Measurements from ENCODE around the gene KCNT1.

The KCNT1 gene

DNA sequence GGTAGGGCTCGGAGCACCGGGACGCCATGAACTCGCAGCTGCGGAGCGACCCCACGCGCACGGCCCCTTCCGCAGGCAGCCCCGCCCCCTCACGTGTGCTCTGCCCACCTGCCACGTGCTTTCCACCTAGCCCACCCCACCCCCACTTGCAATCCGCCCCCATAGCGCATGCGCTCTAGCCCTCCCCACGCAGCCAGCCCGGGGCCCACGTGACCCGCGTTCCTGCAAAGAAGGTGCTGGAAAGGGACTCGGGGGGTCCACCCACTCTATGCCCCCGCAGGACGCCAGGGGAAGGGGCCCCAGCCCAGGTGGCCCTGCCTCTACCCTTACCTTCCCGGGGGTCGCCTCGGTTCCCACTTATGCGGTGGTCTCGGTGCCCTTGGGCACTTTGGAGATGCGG, 2.5 kb upstream of the KCNT1 start, which contains the start of gene SOHLH1:
Gene SOHLH1, minus strand, starts transcription at position 42 of the 400 bp plus-strand sequence. Its CDS starts 14 bp downstream, at position 28.
- no peak for DNase-seq (ENCODE audit: low read depth in 3 of 3)

DNA sequence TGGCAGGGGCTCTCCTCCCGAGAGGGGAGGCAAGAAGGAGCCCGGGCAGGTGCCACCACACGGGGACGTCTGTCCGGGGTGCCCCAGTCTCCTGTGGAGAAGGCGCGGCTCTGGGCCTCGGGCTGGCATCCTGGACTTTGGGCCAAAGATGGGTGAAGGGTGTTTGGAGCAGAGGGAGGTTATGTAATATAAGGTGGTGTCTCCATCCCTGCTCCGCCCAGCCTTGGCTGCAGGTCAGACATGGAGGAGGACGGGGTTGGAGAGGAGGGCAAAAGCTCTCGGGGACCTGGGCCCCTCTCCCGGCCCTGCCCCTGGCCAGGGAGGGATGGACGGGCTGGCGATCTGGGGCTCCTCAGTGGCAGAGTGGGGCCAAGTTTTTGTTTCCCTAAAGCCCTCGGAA, 1.5 kb upstream of the KCNT1 start:
- DNase-seq (ENCODE audit: low read depth in 3 of 3): no peak

DNA sequence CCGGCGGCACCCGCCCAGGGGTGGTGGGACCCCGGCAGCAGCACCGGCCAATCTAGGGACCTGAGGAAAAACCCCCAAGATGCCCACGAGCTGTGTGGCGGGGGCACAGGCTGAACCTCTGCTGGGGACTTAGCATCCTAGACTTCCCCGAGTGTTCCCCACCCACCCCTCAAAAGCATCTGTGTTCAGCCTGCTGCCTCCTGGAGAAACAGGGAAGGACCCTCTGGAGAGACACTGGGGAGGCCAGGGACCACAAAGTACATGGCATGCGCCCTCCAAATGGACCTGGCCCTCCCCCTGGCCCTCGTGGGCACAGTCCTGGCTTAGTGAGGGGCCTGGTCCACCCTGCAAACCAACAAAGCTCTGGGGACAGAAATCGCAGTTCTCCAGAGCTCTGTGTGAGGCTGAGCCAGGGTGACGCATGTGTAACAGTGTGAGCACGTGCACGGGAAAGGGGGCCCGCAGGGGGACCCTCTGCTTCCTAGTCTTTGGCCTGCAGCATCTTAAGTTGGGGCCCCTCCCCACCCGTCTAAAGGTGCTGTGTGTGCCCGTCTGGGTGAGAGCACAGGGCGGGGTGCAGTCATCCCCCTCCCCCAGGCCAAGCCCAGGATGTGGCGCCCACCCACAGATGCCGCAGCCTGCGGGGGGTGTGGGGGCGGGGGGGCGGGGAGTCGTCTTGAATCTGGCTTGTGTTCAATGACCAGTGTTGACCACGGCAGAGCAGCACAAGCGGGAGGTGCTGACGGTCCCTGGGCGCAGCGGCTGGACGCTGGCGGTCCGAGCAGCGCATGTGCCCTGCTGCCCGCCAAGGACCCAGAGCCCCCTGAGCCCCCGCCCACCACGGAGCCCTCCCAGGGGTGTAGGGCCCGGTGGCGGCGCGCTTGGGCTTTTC, 672 bp upstream of the KCNT1 start:
- DNase-seq (ENCODE audit: low read depth in 3 of 3): peak in 1 of 3 experiments; percentile 1

DNA sequence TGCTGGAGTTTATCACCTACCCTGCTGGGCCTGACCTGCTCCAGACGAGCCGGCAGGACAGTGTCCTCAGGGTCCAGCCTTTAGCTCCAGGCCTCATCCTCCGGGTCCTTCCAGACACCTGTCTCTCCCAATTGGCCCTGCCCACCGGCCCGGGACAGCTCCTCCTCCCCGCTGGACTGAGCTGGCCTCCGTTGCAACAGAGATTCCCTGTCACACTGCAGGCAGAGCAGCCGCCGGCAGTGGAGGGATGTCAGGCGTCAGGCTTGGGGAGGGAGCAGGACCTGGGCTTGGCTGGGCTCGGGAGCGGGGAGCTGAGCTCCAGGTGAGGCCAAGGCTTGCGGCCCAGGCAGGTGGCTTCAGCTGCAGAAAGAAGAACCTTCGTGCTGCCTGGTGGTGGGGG, 1.7 kb downstream of the KCNT1 start:
- no peak for DNase-seq (ENCODE audit: low read depth in 3 of 3)

DNA sequence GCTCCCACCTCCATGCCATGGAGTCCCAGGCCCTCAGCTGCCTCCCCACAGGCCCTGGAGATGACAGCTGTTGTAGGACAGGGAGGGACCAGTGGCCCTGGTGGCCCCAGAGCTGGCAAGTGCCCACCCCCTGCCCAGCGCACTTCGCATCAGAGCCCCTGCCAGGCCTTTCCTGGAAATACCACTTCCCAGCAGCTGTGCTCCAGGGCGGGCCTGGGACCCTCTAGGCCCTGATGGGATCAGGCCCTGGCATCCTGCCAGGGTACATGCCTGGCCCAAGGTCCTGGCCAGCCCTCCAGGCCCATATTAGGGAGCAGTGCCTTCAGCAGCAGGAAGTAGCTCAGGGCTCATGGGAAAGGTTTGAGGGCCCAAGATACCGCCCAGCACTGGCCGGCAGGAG, 2.5 kb downstream of the KCNT1 start:
- DNase-seq (ENCODE audit: low read depth in 3 of 3): no peak

DNA sequence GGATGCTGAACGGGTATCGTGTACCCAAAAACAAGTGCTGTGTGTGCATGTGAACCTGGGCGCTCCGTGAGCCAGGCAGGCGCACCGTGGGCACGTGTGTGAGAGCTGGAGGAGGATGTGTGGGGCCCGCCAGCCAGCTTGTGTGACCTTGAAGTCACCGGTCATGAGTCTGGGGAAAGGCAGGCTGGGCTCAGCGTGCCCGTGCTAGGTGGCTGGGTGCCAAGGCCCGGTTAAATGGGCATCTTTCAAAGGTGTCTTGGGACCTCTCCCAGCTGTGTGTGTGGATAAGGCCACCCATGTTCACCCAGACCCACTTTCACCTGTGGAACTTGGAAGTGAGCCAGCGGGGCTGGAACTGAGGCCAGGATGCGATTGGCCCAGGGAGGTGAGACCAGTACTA, 3.4 kb downstream of the KCNT1 start:
- DNase-seq (ENCODE audit: low read depth in 3 of 3): no peak

DNA sequence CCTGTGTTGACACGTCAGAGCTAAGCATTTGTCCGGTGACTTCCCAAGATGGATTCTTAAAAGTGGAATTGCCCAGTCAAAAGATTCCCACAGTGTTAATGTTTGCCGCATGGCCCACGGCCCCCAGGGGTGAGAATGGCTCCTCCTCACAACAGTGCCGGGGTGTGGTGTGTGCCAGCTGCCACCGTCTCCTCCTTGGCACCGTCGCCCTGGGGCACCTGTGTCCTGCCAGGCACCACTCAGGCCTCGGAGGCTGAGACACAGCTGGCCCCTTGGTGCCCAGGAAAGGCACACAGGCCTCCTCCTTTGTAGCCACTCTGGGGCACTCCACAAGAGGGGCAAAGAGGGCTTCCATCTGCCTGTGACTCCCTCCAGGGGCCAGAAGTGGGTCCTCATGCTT, 4.3 kb downstream of the KCNT1 start:
- no peak for DNase-seq (ENCODE audit: low read depth in 3 of 3)

DNA sequence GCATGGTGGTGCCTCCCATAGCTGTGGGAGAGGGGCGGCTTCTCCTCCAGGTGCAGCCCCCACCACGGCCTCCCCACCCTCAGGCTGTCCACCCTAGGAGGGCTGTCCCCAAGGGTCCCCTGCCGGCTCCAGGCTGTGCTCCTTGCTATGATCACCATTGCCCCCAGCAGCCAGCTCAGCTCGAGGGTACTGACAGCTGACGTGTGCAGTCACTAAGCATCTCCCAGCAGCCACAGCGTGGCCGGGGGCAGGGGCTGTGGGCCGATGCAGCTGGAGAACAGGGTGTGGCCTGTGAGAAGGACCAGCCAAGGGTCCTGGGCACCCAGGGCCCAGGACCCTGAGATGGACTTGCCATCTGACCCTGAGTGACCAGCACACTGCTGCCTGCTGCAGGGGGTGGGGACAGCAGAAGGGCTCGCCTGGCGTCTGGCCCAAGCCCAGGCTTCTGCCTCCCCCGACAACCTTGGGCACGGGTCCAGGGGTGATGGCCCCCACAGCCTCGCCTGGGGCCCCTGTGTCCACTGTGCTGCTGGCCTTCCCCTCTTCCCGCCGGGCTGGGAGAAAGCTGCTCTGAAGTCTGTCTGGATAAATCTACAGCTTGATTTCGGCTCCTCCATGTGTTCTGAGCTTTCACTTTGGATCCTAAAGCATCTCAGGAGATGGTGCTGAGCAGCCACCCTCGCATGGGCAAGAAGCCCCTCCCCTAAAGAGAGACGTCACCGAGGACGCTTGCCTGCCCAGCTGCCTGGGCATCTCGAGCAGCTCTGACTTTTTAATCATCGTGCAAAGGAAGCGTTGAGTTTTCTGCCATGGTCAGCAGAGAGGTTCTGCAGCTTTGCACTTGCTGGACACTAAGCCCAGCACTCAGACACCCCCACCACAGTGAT, 5.5 kb downstream of the KCNT1 start:
- no peak for DNase-seq (ENCODE audit: low read depth in 3 of 3)

DNA sequence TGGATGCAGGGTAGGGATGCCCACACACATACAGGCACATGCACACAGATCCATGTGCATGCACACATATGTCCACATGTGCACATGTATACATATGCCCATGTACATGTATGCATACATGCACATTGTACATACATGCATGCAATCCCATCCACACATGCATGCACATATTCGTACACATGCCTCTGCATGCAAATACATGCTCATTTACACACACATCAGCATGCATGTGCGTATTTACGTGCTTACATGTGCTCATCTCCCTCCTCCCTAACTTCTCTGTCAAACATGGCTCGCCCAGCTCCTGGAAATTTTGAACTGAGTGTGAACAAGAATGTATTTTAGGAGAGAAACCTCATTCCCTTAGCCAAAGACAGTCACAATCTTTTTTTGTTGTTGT, 6.2 kb downstream of the KCNT1 start:
- no peak for DNase-seq (ENCODE audit: low read depth in 3 of 3)

DNA sequence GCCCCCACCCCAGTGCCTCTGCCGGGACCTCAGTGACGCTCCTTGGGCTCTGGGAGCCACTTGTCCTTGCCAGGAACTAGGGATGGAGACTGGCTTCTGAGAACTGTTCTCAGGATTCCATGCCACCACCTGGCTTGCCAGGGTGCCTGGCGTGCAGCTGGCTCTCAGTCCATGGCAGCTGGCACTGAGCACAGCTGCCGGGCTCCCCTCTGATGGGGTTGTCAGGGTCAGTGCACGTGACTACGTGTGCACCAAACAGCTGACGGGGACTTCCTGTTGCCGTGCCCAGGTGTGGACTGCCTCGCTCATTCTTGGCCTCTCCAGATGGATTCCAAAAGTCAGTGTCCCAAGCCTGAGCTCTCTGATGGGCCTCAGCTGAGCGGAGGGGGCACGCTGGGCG, 9.4 kb downstream of the KCNT1 start:
- DNase-seq (ENCODE audit: low read depth in 3 of 3): no peak

DNA sequence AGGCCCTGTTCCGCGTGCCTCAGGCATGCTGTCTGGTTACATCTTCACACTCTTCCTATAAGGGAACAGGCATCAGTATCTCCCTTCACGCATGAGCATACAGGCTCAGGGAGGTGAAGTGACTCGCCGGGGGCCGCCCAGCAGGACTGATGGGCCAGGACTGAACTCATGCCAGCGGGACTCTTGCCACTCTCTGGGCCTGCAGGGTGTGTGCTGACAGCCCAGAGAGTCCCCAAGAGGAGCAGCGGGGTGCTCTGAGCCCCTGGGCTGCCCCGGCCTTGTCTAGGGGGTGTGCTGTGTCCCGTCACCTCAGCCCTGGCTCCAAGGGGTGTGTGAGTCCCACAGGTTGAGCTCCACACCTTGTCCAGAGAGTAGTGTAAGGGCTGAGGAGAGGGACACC, 9.9 kb downstream of the KCNT1 start:
- no peak for DNase-seq (ENCODE audit: low read depth in 3 of 3)

DNA sequence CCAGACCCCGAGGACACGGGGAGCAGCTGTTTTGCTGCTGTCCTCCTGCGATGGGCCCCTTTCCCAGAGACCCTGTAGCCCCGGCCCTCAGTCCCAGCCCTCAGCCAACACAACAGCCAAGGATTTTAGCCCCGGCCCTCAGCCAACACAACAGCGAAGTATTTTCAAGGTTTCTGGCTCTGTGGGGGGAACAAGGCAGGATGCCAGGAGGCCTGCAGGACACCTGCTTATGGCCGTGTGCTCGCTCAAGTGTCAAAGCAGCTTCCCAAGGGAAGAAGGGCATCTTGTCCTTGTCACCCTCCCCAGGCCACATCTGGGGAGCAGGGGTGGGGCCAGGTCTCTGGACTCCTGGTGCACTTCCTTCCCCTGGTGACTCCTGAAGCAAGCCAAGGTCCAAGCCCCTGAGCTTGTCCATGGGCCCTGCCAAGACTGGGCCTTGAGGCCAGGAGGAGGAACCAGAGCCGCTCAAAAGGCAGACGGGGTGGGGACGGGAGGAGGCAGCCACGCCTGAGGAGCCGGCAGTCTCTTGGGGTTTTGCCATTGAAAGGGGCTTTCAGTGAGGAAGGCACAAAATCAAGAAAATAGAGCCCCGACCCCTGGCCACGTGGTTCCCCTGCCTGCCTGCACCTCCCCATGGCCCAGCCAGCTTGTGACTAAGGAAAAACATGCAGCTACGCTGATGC, 10.8 kb downstream of the KCNT1 start:
- no peak for DNase-seq (ENCODE audit: low read depth in 3 of 3)

DNA sequence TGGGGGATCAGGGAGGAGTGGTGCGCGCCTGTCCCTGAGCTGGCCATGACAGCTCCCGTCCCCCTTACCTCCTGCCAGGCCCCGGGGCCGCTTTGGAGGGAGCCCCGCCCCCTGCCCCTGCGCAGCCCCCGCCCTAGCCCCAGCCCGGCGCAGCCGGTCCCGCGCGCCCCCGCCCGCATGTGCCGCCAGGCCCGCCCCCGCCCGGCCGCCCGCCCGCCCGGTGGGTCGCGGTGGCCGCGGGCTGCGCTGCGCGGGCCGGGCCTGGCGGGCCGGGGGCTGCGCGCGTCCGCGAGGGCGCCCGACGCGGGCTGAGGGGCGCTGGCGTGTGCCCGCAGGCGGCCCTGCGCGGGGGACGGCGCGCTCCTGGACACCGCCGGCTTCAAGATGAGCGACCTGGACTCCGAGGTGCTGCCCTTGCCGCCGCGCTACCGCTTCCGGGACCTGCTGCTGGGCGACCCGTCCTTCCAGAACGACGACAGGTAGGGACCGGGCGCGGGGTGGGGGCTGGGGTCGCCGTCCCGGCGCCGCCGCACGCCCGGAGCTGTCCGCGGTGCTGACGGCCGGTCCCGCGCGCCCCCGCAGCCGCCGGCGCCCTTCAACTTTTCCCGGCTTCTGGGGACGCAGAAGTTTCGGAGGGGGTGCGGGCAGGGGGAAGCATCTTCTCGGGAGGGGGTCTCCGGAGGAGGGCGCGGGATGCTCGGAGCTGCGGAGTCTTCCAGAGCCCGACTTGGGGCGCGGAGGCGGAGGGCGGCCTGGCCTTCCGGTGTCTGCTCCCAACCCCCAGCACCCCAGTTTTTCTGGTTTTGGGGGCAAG, 12.5 kb downstream of the KCNT1 start:
- DNase-seq (ENCODE audit: low read depth in 3 of 3): no peak

DNA sequence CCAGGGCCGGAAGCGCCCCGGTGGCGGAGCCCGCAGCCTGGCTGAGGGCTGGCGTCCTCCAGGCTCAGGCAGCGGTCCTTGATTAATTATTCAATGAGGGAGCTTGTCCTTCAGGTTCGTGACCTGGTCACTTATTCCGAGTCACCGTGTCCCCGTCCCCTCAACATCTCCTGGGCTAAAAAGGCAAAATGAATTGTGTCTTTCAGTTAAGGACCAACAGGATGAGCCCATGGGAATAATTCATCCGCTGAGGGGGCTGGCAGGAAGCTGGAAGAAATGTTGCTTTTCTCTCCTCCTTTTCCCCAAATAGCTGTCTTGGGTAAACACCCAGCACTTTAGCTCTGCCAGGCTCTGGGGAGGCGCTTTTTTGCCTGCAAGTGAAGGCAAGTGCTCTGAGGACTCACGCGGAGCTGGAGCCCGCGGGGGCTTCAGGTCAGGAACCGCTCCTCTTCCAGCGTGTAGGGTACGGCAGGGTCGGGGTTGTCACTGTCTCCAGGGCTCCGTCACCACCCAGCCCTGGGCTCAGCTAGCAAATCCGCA, 13.1 kb downstream of the KCNT1 start:
- DNase-seq (ENCODE audit: low read depth in 3 of 3): no peak

DNA sequence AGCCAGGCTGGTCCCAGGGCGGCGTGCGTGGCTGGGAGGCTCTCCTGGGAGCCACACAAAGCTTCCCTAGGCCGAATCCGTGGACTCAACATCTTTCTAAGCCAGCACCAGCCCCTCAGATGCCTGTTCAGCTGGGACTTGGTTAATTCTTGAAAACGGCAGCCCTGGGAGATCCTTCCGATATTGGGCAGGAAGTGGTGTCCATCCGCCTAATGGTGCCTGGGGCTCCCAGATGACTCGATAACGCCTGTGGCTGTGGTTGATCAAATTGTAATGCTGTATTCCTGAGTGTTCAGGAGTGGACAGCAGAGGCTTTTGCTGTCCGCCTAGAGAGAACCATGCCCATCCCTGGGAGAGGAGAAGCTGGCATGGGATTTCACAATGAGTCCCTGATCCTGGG, 14.1 kb downstream of the KCNT1 start:
- DNase-seq (ENCODE audit: low read depth in 3 of 3): no peak

DNA sequence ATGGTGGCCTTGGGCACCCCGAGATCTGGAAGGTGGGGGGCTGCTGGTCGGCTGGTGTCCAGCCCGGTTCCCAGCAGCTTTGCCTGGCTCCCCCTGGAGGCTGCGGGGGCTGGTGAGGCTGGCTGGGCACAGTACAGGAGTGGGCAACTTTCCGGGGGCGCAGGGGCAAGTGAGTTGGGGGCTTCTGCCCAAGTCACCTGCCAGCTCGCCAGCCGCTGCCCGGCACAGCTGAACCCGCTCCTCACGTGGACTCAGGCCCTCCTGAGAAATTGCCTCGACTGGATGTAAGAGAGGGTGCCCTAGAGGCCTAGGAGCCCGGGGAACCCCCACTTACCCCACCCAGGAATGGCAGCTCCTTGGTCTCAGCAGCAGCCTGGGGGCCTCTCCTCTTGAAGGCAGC, 15.4 kb downstream of the KCNT1 start:
- no peak for DNase-seq (ENCODE audit: low read depth in 3 of 3)

DNA sequence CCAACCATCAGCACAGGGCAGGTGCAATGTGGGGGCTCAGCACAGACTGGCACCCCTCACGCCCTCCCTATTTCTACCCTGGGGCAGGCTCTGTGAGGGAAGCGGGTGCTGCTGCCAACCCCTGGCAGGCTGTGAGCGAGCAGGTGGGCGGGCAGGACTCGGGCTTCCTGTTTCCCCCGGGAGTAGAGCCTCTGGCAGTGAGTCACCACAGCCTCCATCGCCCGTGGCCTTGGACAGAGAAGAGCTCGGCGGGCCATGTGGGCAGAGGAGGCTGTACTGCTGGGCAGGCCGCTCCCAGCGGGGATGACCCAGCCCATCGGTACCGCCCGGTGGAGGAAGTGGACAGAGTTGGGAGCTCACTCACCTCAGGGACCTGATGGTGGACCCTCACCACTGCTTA, 16.6 kb downstream of the KCNT1 start:
- no peak for DNase-seq (ENCODE audit: low read depth in 3 of 3)

DNA sequence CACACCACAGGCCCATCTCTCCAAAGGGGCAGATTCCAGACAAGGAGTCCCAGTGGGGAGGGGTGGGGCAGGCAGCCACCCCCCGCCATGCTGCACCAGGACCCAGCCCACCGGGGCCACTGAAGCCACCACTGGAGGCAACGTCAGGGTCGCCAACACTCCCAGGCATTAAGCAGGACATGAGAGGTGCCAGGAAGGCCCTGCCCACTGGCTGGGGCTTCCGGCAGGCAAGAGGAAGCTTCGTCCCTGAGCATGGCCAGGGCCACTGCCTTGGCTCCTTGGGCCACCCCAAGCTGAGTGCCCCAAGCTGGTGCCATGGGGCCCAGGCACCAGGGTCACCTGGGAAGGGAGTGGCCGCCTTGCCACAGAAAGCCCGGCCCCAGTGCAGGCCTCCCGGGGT, 17.5 kb downstream of the KCNT1 start:
- no peak for DNase-seq (ENCODE audit: low read depth in 3 of 3)

DNA sequence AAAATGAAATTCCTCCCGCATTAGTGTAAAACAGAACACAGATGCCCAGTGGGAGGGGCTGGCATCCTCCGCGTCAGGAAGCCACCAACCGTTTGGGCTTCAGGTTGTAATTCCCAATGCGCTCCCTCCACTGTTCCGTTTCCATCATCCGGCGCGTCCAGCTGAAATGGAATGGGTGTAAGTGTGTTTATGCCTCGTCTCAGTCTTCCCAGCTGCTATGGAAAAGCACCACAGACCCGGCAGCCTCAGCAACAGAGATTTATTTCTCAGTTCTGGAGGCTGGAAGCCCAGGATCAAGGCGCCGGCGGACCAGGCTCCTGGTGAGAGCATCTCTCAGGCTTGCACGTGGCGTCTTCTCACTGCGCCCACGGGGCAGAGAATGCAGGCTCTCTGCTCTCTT, 20.4 kb downstream of the KCNT1 start:
- DNase-seq (ENCODE audit: low read depth in 3 of 3): no peak

DNA sequence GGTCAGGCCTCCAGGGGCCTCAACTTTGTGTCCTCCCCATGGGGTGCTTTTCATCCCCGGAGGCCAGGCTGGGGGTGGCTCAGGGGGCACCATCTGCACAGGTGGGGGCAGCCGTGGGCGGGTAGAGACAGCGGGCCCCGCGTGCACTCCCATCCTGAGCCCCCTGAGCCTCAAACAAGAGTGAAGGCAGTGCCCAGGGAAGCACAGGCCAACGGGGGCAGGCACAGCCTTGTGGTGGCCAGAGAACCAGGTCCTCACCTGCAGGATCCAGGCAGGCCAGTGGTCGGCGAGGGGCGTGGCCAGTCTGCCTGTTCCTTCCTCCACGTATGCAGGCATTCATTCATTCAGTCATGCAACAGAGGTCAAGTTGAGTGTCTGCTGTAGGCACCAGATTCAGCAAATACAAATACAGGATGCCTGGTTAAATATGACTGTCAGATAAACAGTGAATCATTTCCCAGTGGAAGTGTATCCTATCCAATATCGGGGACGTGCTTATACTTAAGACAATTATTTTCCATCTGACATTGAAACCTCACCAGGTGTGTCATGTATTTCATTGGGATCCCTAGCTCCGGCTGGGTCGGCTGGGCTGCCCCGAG, 22.3 kb downstream of the KCNT1 start:
- no peak for DNase-seq (ENCODE audit: low read depth in 3 of 3)

All from stimulated activated CD4-positive, alpha-beta T cell treated with anti-CD3 and anti-CD28 coated beads, TNF-alpha, amount 100 ng/mL, for 24 hours (primary cell).